H9 (cell line): ENCODE results near the gene MROH7. TPM values are rescaled to one million over a fixed set of nuclear protein-coding genes. Genes with fewer than 3 reads are reported as not detected.

ENCODE experiments used
- DNase-seq: peaks from one replicate; pipeline ENCODE4 v3.0.0-alpha.2; 2017
- H2AFZ ChIP-seq: one replicate; pipeline ENCODE4 v1.6.1; 2013; ENCODE audit warnings: mild to moderate bottlenecking, low read length, control low read depth, moderate library complexity
- H2AK5ac ChIP-seq: 2 replicates; pipeline ENCODE4 v1.6.1; 2013; ENCODE audit warnings: low read length, control low read depth, mixed read lengths; ENCODE audit not compliant: insufficient read length
- H2BK120ac ChIP-seq: one replicate; pipeline ENCODE4 v1.6.1; 2013; ENCODE audit warnings: low read depth, mild to moderate bottlenecking, low read length, control low read depth, inconsistent platforms; ENCODE audit not compliant: poor library complexity, severe bottlenecking
- H2BK12ac ChIP-seq: 2 replicates; pipeline ENCODE4 v1.6.1; 2013; ENCODE audit warnings: low read length, control low read depth, mixed read lengths, low read depth; ENCODE audit not compliant: insufficient read length
- H2BK15ac ChIP-seq: 2 replicates; pipeline ENCODE4 v1.6.1; 2013; ENCODE audit warnings: low read depth, low read length, control low read depth
- H2BK20ac ChIP-seq: one replicate; pipeline ENCODE4 v1.6.1; 2013; ENCODE audit warnings: low read depth, mild to moderate bottlenecking, low read length, control low read depth, inconsistent platforms; ENCODE audit not compliant: poor library complexity, severe bottlenecking
- H2BK5ac ChIP-seq: 2 replicates; pipeline ENCODE4 v1.6.1; 2013; ENCODE audit warnings: low read length, control low read depth, mixed read lengths; ENCODE audit not compliant: insufficient read length
- H3K14ac ChIP-seq: 2 replicates; pipeline ENCODE4 v1.6.1; 2013; ENCODE audit warnings: low read length, control low read depth; ENCODE audit not compliant: insufficient read depth
- H3K18ac ChIP-seq: 2 replicates; pipeline ENCODE4 v1.6.1; 2013; ENCODE audit warnings: low read depth, mild to moderate bottlenecking, mixed read lengths, low read length, control low read depth; ENCODE audit not compliant: insufficient read length
- H3K23ac ChIP-seq: 2 replicates; pipeline ENCODE4 v1.6.1; 2013; ENCODE audit warnings: low read length, control low read depth, mixed read lengths, low read depth; ENCODE audit not compliant: insufficient read length
- H3K23me2 ChIP-seq: 2 replicates; pipeline ENCODE4 v1.6.1; 2013; ENCODE audit warnings: low read depth, mild to moderate bottlenecking, mixed read lengths, low read length, control low read depth; ENCODE audit not compliant: insufficient read length, poor library complexity, severe bottlenecking
- H3K27ac ChIP-seq: 2 replicates; pipeline ENCODE4 v1.5.1; 2013; ENCODE audit warnings: low read length, control low read depth, mixed read lengths, low read depth; ENCODE audit not compliant: insufficient read length
- H3K27me3 ChIP-seq: 2 replicates; pipeline ENCODE4 v1.6.1; 2013; ENCODE audit warnings: low read length, control low read depth, inconsistent platforms; ENCODE audit not compliant: insufficient read depth
- H3K4ac ChIP-seq: 2 replicates; pipeline ENCODE4 v1.6.1; 2013; ENCODE audit warnings: low read depth, mild to moderate bottlenecking, control low read depth, inconsistent platforms, low read length, moderate library complexity
- H3K4me1 ChIP-seq: 2 replicates; pipeline ENCODE4 v1.6.1; 2013; ENCODE audit warnings: low read length, control low read depth, inconsistent platforms; ENCODE audit not compliant: insufficient read depth
- H3K4me2 ChIP-seq: 2 replicates; pipeline ENCODE4 v1.6.1; 2013; ENCODE audit warnings: low read length, control low read depth, mixed read lengths; ENCODE audit not compliant: insufficient read length, insufficient read depth
- H3K56ac ChIP-seq: 2 replicates; pipeline ENCODE4 v1.6.1; 2013; ENCODE audit warnings: low read depth, mild to moderate bottlenecking, mixed read lengths, low read length, control low read depth; ENCODE audit not compliant: insufficient read length
- H3K79me1 ChIP-seq: 2 replicates; pipeline ENCODE4 v1.6.1; 2013; ENCODE audit warnings: low read depth, mild to moderate bottlenecking, moderate library complexity, low read length, control low read depth, inconsistent platforms; ENCODE audit not compliant: insufficient read depth, poor library complexity, severe bottlenecking
- H3K79me2 ChIP-seq: 2 replicates; pipeline ENCODE4 v1.6.1; 2013; ENCODE audit warnings: low read length, control low read depth, inconsistent platforms; ENCODE audit not compliant: insufficient read depth
- H3K9ac ChIP-seq: 2 replicates; pipeline ENCODE4 v1.6.1; 2013; ENCODE audit warnings: low read length, control low read depth, mixed read lengths; ENCODE audit not compliant: insufficient read length; ENCODE audit errors: extremely low read depth
- H3K9me3 ChIP-seq: one replicate; pipeline ENCODE4 v1.6.1; 2013; ENCODE audit warnings: low read depth, low read length, inconsistent platforms; ENCODE audit not compliant: control insufficient read depth
- H3T11ph ChIP-seq: one replicate; pipeline ENCODE4 v1.6.1; 2013; ENCODE audit warnings: mild to moderate bottlenecking, low read length, control low read depth, inconsistent platforms
- H4K20me1 ChIP-seq: one replicate; pipeline ENCODE4 v1.6.1; 2013; ENCODE audit not compliant: control insufficient read depth, insufficient read length, insufficient read depth
- H4K5ac ChIP-seq: 2 replicates; pipeline ENCODE4 v1.6.1; 2013; ENCODE audit warnings: low read depth, mild to moderate bottlenecking, mixed read lengths, low read length, control low read depth; ENCODE audit not compliant: insufficient read length
- H4K8ac ChIP-seq: replicated peaks from 2 replicates; pipeline ENCODE4 v1.6.1; 2013; ENCODE audit warnings: low read length, control low read depth, mixed read lengths, low read depth; ENCODE audit not compliant: insufficient read length
- H4K91ac ChIP-seq: 2 replicates; pipeline ENCODE4 v1.6.1; 2013; ENCODE audit warnings: low read depth, mild to moderate bottlenecking, moderate library complexity, mixed read lengths, low read length, control low read depth; ENCODE audit not compliant: insufficient read length
- H3K27ac Mint-ChIP-seq, 3 experiments: 2 replicates in 2 of 3; 3 replicates in 1 of 3; pipeline ENCODE4 v1.8.0; 2020 to 2021; ENCODE audit warnings: mixed read lengths in 3 of 3, mild to moderate bottlenecking in 1 of 3, moderate library complexity in 1 of 3
- H3K27me3 Mint-ChIP-seq: 2 replicates; pipeline ENCODE4 v1.8.0; 2021; ENCODE audit warnings: low read depth, mild to moderate bottlenecking, moderate library complexity, mixed read lengths
- H3K36me3 Mint-ChIP-seq, 3 experiments: 2 replicates in 2 of 3; 3 replicates in 1 of 3; pipeline ENCODE4 v1.8.0; 2020 to 2021; ENCODE audit warnings: low read depth in 3 of 3, mixed read lengths in 3 of 3; ENCODE audit not compliant: insufficient read depth in 1 of 3
- H3K4me1 Mint-ChIP-seq, 2 experiments: 2 replicates each; pipeline ENCODE4 v1.8.0; 2020; ENCODE audit warnings: mixed read lengths in 2 of 2
- H3K4me3 Mint-ChIP-seq, 2 experiments: 2 replicates in 1 of 2; 3 replicates in 1 of 2; pipeline ENCODE4 v1.8.0; 2020 to 2021; ENCODE audit warnings: mild to moderate bottlenecking in 2 of 2, mixed read lengths in 2 of 2, moderate library complexity in 1 of 2
- H3K9me3 Mint-ChIP-seq, 2 experiments: 2 replicates in 1 of 2; 3 replicates in 1 of 2; pipeline ENCODE4 v1.8.0; 2020; ENCODE audit warnings: mild to moderate bottlenecking in 2 of 2, mixed read lengths in 2 of 2, moderate library complexity in 1 of 2
- WGBS: extraction: QIAGEN DNeasy Blood & Tissue Kit; methylation state at CpG from one replicate; pipeline ENCODE4 v1.1.7; 2013; ENCODE audit warnings: missing lambda C conversion rate, low lambda C conversion rate, mixed read lengths; ENCODE audit not compliant: insufficient read length; ENCODE audit errors: extremely low coverage; 5-methylcytosine and 5-hydroxymethylcytosine counted together
- total RNA-seq: library from RNA; stranded (reverse); gene quantifications from 2 replicates; pipeline ENCODE4 v1.2.1, GENCODE V29; 2021
- TF ChIP-seq, protein P1 (sequence below): fragments of 200-600 bp; sonication (generic); conservative IDR thresholded peaks from 3 replicates; pipeline ENCODE4 v1.8.0; 2021; ENCODE audit warnings: antibody characterized with exemption, mild to moderate bottlenecking

Gene MROH7
- total RNA-seq, 1 experiment from 2014 or later: 0.09 TPM

DNA sequence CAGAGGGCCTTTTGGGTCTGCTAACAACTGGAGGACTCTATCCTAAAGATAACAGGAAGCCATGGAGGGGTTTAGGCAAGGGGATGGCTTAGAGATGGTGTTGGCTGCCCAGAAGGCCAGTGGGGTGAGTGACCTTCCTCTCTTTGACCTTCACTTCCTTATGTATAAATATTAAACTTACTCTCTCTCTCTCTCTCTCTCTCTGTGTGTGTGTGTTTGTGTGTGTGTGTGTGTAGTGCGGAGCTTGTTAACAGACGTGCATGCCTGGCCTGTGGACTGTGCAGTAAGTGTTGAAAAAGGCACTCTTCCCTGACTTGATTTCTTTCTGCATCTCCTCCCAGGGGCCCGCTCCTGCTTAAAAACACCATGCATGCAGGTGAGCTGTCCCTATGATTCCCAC is 10.0 kb downstream of the MROH7 start:
- no peaks in the 10 kb centered on the region; the same call in 1 of the 2 replicates for H3K27me3 ChIP-seq
- H3K9me3 ChIP-seq: no peaks in the 10 kb centered on the region
- Mint-ChIP-seq H3K4me1 (peaks cover 5 to 8% of the 10 kb centered on the region in 2 experiments), H3K27me3 (peaks cover 22% of the 10 kb centered on the region), H3K27ac (peak overlapping the region in 1 of 3 experiments; percentile 47; a peak in 1 of 7 replicates), H3K36me3 (no peaks in the 10 kb centered on the region), H3K4me3 (no peak overlapping the region), H3K9me3 (no peaks in the 10 kb centered on the region; a peak in 1 of 5 replicates)
- no peak overlapping the region for H2BK120ac ChIP-seq
- H3K4me2 ChIP-seq: no peak overlapping the region
- H2BK5ac ChIP-seq: no peak overlapping the region
- H2BK20ac ChIP-seq: no peak overlapping the region
- H2BK15ac ChIP-seq: no peak overlapping the region
- no peak overlapping the region for H4K8ac ChIP-seq
- no peak overlapping the region for H3K56ac ChIP-seq
- no peak overlapping the region for H3K4ac ChIP-seq
- no peak overlapping the region for H3K23ac ChIP-seq
- no peak overlapping the region for H3K27ac ChIP-seq
- H2AK5ac ChIP-seq: no peak overlapping the region
- H4K5ac ChIP-seq: no peak overlapping the region
- H2AFZ ChIP-seq: no peak overlapping the region
- TF ChIP-seq, protein P1, sequence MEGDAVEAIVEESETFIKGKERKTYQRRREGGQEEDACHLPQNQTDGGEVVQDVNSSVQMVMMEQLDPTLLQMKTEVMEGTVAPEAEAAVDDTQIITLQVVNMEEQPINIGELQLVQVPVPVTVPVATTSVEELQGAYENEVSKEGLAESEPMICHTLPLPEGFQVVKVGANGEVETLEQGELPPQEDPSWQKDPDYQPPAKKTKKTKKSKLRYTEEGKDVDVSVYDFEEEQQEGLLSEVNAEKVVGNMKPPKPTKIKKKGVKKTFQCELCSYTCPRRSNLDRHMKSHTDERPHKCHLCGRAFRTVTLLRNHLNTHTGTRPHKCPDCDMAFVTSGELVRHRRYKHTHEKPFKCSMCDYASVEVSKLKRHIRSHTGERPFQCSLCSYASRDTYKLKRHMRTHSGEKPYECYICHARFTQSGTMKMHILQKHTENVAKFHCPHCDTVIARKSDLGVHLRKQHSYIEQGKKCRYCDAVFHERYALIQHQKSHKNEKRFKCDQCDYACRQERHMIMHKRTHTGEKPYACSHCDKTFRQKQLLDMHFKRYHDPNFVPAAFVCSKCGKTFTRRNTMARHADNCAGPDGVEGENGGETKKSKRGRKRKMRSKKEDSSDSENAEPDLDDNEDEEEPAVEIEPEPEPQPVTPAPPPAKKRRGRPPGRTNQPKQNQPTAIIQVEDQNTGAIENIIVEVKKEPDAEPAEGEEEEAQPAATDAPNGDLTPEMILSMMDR: no peak
- DNase-seq: no peak
- no peaks in the 10 kb centered on the region for H3K4me1 ChIP-seq
- H4K20me1 ChIP-seq: no peaks in the 10 kb centered on the region
- no CpG with 5 or more reads among the region's 3 CpGs for WGBS
- H3K23me2 ChIP-seq: no peaks in the 10 kb centered on the region
- no peak overlapping the region for H3K14ac ChIP-seq
- H3K9ac ChIP-seq: no peak overlapping the region
- no peaks in the 10 kb centered on the region for H3K79me2 ChIP-seq
- no peak overlapping the region for H2BK12ac ChIP-seq
- H3T11ph ChIP-seq: no peak overlapping the region
- no peak overlapping the region for H3K18ac ChIP-seq
- no peak overlapping the region for H4K91ac ChIP-seq
- no peaks in the 10 kb centered on the region for H3K79me1 ChIP-seq
